SU-DHL-6 (cell line): Measurements from ENCODE around the gene ABCD2.

Experiments
- H2AFZ ChIP-seq: fragments of 200-600 bp; sonication (generic); 2 replicates; pipeline ENCODE4 v1.6.1; 2014; ENCODE audit warnings: low read depth, mild to moderate bottlenecking, moderate library complexity, mixed read lengths, antibody characterized with exemption, low read length; ENCODE audit not compliant: severe bottlenecking
- H3F3A ChIP-seq: fragments of 200-600 bp; shearing (Covaris generic); 2 replicates; pipeline ENCODE4 v1.6.0; 2016; ENCODE audit warnings: antibody characterized with exemption, mild to moderate bottlenecking; ENCODE audit not compliant: insufficient read depth
- H3K27ac ChIP-seq: fragments of 200-600 bp; sonication (generic); 2 replicates; pipeline ENCODE4 v1.5.1; 2016; ENCODE audit warnings: low read depth, mild to moderate bottlenecking, low read length, moderate library complexity, mixed read lengths
- H3K27me3 ChIP-seq: fragments of 200-600 bp; sonication (generic), shearing (Covaris generic); 2 replicates; pipeline ENCODE4 v1.6.0; 2014; ENCODE audit warnings: mild to moderate bottlenecking, low read length
- H3K36me3 ChIP-seq: fragments of 200-600 bp; sonication (generic); 2 replicates; pipeline ENCODE4 v1.6.1; 2014; ENCODE audit warnings: mild to moderate bottlenecking, low read length, mixed read lengths
- H3K4me2 ChIP-seq: fragments of 300-600, 200-600 bp; shearing (Covaris generic), sonication (generic); 2 replicates; pipeline ENCODE4 v1.6.0; 2014; ENCODE audit warnings: low read length, low read depth, mild to moderate bottlenecking; ENCODE audit not compliant: poor library complexity, severe bottlenecking
- H3K4me3 ChIP-seq: fragments of 200-600 bp; sonication (generic); 2 replicates; pipeline ENCODE4 v1.5.1; 2014; ENCODE audit warnings: antibody characterized with exemption, low read length, mild to moderate bottlenecking, mixed read lengths; ENCODE audit not compliant: insufficient read depth, poor library complexity, severe bottlenecking
- H3K79me2 ChIP-seq: fragments of 200-600 bp; sonication (generic); 2 replicates; pipeline ENCODE4 v1.6.1; 2014; ENCODE audit warnings: mild to moderate bottlenecking, low read length, moderate library complexity; ENCODE audit not compliant: insufficient read depth
- H3K9ac ChIP-seq: fragments of 200-600 bp; sonication (generic); 2 replicates; pipeline ENCODE4 v1.7.0; 2014; ENCODE audit warnings: mild to moderate bottlenecking, low read length
- H3K9me2 ChIP-seq: fragments of 200-600 bp; sonication (generic); replicated peaks from 2 replicates; pipeline ENCODE4 v1.6.1; 2014; ENCODE audit warnings: low read length; ENCODE audit not compliant: insufficient read depth
- H3K9me3 ChIP-seq: fragments of 200-600 bp; sonication (generic); 2 replicates; pipeline ENCODE4 v1.6.1; 2014; ENCODE audit warnings: low read length, mixed read lengths; ENCODE audit not compliant: insufficient read depth
- H4K20me1 ChIP-seq: fragments of 200-600 bp; sonication (generic); 2 replicates; pipeline ENCODE4 v1.6.1; 2014; ENCODE audit warnings: low read depth, mild to moderate bottlenecking, antibody characterized with exemption, low read length, moderate library complexity, mixed read lengths
- EZH2phosphoT487 ChIP-seq: fragments of 200-600 bp; sonication (generic), shearing (Covaris generic); conservative IDR thresholded peaks from 2 replicates; pipeline ENCODE4 v1.6.1; 2018; ENCODE audit warnings: mild to moderate bottlenecking, antibody characterized with exemption, low read length, moderate library complexity, mixed read lengths
- TF ChIP-seq, protein P1 (sequence below): fragments of 200-600 bp; sonication (generic); IDR thresholded peaks from one replicate; pipeline ENCODE4 v1.5.1; 2017; ENCODE audit warnings: antibody characterized with exemption, mild to moderate bottlenecking, low read length, moderate library complexity; ENCODE audit not compliant: insufficient read depth, poor library complexity, severe bottlenecking

ABCD2 gene

DNA sequence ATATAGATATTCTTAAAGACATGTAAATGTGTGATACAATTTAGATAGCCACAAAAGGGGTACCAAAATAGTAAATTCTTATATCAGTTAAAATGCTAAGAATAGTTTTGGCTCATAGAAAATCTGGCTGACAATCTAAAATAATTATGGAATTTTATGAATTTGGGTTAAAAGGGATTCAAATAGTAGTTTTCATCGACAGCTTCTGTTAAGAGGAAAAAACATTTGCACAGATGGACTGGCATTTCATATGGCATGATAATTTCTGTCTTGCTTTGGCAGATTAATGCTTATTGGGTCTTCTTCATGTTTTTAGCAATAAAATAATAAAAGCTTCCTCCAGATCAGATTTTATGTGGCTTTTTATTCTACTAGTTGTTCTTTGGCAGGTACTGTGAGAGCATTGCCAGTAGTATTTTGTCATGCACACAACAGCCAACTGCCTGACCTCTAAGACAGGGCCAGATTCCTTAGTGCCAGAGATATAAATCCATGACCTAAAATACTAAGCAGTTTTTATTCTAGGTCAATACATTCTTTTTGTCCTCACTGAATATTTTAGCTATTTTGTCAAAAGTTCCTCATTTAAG is 9.1 kb downstream of the ABCD2 start:
- no peaks in the 10 kb centered on the region for H3K79me2 ChIP-seq
- H3K27me3 ChIP-seq: no peaks in the 10 kb centered on the region
- H3K4me2 ChIP-seq: no peak overlapping the region
- H2AFZ ChIP-seq: no peak overlapping the region
- H4K20me1 ChIP-seq: no peaks in the 10 kb centered on the region
- no peak overlapping the region for H3K4me3 ChIP-seq
- TF ChIP-seq EZH2phosphoT487: no peak
- TF ChIP-seq, protein P1, sequence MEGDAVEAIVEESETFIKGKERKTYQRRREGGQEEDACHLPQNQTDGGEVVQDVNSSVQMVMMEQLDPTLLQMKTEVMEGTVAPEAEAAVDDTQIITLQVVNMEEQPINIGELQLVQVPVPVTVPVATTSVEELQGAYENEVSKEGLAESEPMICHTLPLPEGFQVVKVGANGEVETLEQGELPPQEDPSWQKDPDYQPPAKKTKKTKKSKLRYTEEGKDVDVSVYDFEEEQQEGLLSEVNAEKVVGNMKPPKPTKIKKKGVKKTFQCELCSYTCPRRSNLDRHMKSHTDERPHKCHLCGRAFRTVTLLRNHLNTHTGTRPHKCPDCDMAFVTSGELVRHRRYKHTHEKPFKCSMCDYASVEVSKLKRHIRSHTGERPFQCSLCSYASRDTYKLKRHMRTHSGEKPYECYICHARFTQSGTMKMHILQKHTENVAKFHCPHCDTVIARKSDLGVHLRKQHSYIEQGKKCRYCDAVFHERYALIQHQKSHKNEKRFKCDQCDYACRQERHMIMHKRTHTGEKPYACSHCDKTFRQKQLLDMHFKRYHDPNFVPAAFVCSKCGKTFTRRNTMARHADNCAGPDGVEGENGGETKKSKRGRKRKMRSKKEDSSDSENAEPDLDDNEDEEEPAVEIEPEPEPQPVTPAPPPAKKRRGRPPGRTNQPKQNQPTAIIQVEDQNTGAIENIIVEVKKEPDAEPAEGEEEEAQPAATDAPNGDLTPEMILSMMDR: no peak
- H3K9ac ChIP-seq: no peak overlapping the region
- H3K9me2 ChIP-seq: no peaks in the 10 kb centered on the region
- no peaks in the 10 kb centered on the region for H3F3A ChIP-seq
- no peaks in the 10 kb centered on the region for H3K9me3 ChIP-seq
- no peak overlapping the region for H3K27ac ChIP-seq
- H3K36me3 ChIP-seq: no peaks in the 10 kb centered on the region

DNA sequence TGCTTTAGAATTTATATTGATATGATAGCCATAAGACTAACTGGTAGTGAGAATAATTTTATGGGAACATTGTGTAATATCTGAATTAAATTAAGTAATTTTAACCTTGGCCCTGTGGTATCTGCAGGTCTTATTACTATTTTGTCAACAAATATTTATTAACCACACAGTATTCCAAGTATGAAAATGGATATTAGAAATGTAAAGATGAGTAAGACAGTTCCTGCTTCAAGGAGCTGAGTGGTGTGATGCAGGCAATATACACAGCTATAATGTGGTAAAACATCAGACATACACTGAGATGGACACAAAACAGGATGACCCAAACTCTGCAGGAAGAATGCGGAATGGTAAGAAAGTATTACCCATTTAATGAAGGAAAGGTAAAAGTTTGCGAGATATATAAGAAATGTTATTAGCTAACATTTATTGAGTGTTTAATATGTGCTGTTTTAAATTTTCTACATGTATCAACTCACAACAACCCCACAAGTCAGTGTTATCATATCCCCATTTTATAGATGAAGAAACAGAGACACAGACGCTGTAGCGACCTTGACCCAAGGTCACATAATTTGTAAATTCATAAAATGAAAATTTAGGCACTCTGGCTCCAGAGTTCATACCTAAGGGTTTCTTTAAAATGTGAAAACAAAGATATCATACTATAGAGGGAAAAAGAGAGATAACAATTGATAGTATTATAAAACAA is 12.7 kb downstream of the ABCD2 start:
- no peak overlapping the region for H3K27ac ChIP-seq
- TF ChIP-seq, protein P1: no peak
- no peak for TF ChIP-seq EZH2phosphoT487

DNA sequence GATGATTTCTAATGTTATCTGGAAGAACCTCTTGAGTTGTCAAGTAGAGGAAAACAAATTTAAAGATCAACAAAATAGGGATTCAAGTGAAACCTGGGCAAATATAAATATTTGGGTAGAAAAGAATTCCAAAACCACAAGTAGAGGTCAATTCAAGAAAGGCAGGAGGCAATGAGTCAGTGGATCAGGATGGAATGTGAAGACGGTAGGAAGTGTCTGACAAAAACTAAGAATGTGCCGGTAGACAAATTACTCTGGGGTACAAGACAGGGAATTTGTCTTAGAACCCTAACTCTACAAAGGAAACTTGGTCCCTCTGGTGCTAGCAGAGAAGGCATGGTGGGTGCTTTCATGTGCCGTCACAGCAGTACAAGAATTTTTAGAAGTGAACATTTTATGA is 13.6 kb downstream of the ABCD2 start:
- H4K20me1 ChIP-seq: no peaks in the 10 kb centered on the region
- no peak for TF ChIP-seq EZH2phosphoT487
- TF ChIP-seq, protein P1: no peak
- no peak overlapping the region for H3K4me2 ChIP-seq
- no peak overlapping the region for H2AFZ ChIP-seq
- H3K9ac ChIP-seq: no peak overlapping the region
- H3K36me3 ChIP-seq: no peaks in the 10 kb centered on the region
- H3F3A ChIP-seq: no peaks in the 10 kb centered on the region
- no peaks in the 10 kb centered on the region for H3K79me2 ChIP-seq
- no peak overlapping the region for H3K4me3 ChIP-seq
- no peaks in the 10 kb centered on the region for H3K9me2 ChIP-seq
- no peak overlapping the region for H3K27ac ChIP-seq
- no peaks in the 10 kb centered on the region for H3K9me3 ChIP-seq
- no peaks in the 10 kb centered on the region for H3K27me3 ChIP-seq

More for the DNA sequence above, 12.7 kb downstream of the ABCD2 start:
- H3K9me3 ChIP-seq: no peaks in the 10 kb centered on the region
- H2AFZ ChIP-seq: no peak overlapping the region
- no peak overlapping the region for H3K9ac ChIP-seq
- H3K36me3 ChIP-seq: no peaks in the 10 kb centered on the region
- no peaks in the 10 kb centered on the region for H4K20me1 ChIP-seq
- no peaks in the 10 kb centered on the region for H3K79me2 ChIP-seq
- no peaks in the 10 kb centered on the region for H3F3A ChIP-seq
- no peaks in the 10 kb centered on the region for H3K9me2 ChIP-seq
- H3K27me3 ChIP-seq: no peaks in the 10 kb centered on the region
- H3K4me3 ChIP-seq: no peak overlapping the region
- H3K4me2 ChIP-seq: no peak overlapping the region
